Stimulated activated CD4-positive, alpha-beta T cell treated with anti-CD3 and anti-CD28 coated beads, Interleukin-15, amount 100 ng/mL, for 1 hour (primary cell): ENCODE measurements around the gene ITPK1.
A peak's percentile ranks its signal among the peaks of the same experiment; 100 is the strongest.

ENCODE experiments used
- DNase-seq, 2 donors: peaks; one replicate each; pipeline ENCODE4 v3.0.0-alpha.2; 2020; ENCODE audit warnings: low read depth in 1 of 2, low spot score in 1 of 2

Gene ITPK1

GRCh38 chr14:92927349-92928257 lies 188.1 kb downstream of the ITPK1 start:
- no peak for DNase-seq

GRCh38 chr14:92926931-92927330 lies 188.8 kb downstream of the ITPK1 start:
- DNase-seq, result no peak

GRCh38 chr14:92926180-92926845 lies 189.4 kb downstream of the ITPK1 start:
- no peak for DNase-seq

- DNase-seq, result no peak
These were observed 190.3 kb downstream of the ITPK1 start for GRCh38 chr14:92925446-92925845.

- DNase-seq, result no peak
These were observed 191.5 kb downstream of the ITPK1 start for GRCh38 chr14:92924247-92924646.

GRCh38 chr14:92923744-92924103 lies 192.0 kb downstream of the ITPK1 start:
- DNase-seq, result no peak

- peak in 1 of 2 donors; percentile 32 for DNase-seq
These were observed 192.6 kb downstream of the ITPK1 start, which contains the start of gene CHGA for GRCh38 chr14:92922883-92923743. Gene CHGA (plus strand): TSS chr14:92923150. CDS start chr14:92923360, 210 bp downstream.

GRCh38 chr14:92922155-92922735 lies 193.5 kb downstream of the ITPK1 start:
- DNase-seq, result no peak

GRCh38 chr14:92920001-92920400 lies 195.7 kb downstream of the ITPK1 start:
- DNase-seq, result no peak

- no peak for DNase-seq
These were observed 197.8 kb downstream of the ITPK1 start for GRCh38 chr14:92917956-92918355.

GRCh38 chr14:92917041-92917940 lies 198.4 kb downstream of the ITPK1 start:
- DNase-seq, result no peak

- DNase-seq, result no peak
These were observed 199.5 kb downstream of the ITPK1 start for GRCh38 chr14:92916201-92916600.

GRCh38 chr14:92914087-92914656 lies 201.6 kb downstream of the ITPK1 start:
- DNase-seq, result no peak

- DNase-seq, result no peak
These were observed 208.3 kb downstream of the ITPK1 start for GRCh38 chr14:92907316-92907911.

- no peak for DNase-seq
These were observed 208.9 kb downstream of the ITPK1 start for GRCh38 chr14:92906823-92907222.

- DNase-seq, result no peak
These were observed 209.3 kb downstream of the ITPK1 start for GRCh38 chr14:92906420-92906819.

- no peak for DNase-seq
These were observed 210.1 kb downstream of the ITPK1 start for GRCh38 chr14:92905667-92906066.

- DNase-seq, result no peak
These were observed 212.4 kb downstream of the ITPK1 start for GRCh38 chr14:92903359-92903758.

GRCh38 chr14:92902726-92903125 lies 213.0 kb downstream of the ITPK1 start:
- no peak for DNase-seq
